Measurements from ENCODE around the gene TRUB2. TPM values are rescaled to one million over a fixed set of nuclear protein-coding genes. Genes with fewer than 3 reads are reported as not detected.

Gene TRUB2
- total RNA-seq, 1 experiment from 2014 or later, result 42.1 TPM

GRCh38 chr9:128361296-128361985, 39.2 kb upstream of the TRUB2 start:
- POLR2A ChIA-PET, result interaction anchor here (1.1 to 1.3 kb wide), 3 partner anchors 58 to 85 kb away, joined by 3 to 4 read pairs (median 3); partner anchors contain the start of genes GOLGA2 and SWI5
- no TSS peak for BruUV-seq (replicated peaks)
- Histone ChIP-seq H3K27me3 (ENCODE audit: insufficient read depth, low read length) (no peaks in the 10 kb centered on the region), H3K4me1 (ENCODE audit: control insufficient read depth in 1 of 2, insufficient read depth in 2 of 2, low read length in 2 of 2) (peaks cover 7 to 28% of the 10 kb centered on the region in 2 experiments; a peak in 3 of 4 replicates), H3K27ac (ENCODE audit: low read depth, low read length) (peak overlapping the region; percentile 29), H4K20me1 (ENCODE audit: insufficient read depth) (no peaks in the 10 kb centered on the region), H3K9me2 (ENCODE audit: insufficient read depth) (no peaks in the 10 kb centered on the region), H3K4me2 (ENCODE audit: low read length) (peak overlapping the region; percentile 73), H3K36me3 (ENCODE audit: control insufficient read depth in 1 of 2, insufficient read depth in 2 of 2, low read length in 2 of 2) (no peaks in the 10 kb centered on the region; a peak in 1 of 4 replicates), H3K9me3 (ENCODE audit: control insufficient read depth in 1 of 2, insufficient read depth in 1 of 2, low read depth in 1 of 2, low read length in 2 of 2) (no peaks in the 10 kb centered on the region), H3K79me2 (ENCODE audit: insufficient read depth, low read length) (no peaks in the 10 kb centered on the region), H3K4me3 (replicated peaks in 1 of 2; ENCODE audit: low read depth in 1 of 2, low read length in 2 of 2) (peak overlapping the region in 1 of 2 experiments; percentile 33; a peak in 1 of 4 replicates), H3K9ac (ENCODE audit: low read length) (peak overlapping the region; percentile 14), H2AFZ (ENCODE audit: low read depth, low read length, poor library complexity, severe bottlenecking) (no peak overlapping the region)
- ATAC-seq (peak; percentile 43), DNase-seq (ENCODE audit: low read depth, low spot score) (no peak)
- RAD21 ChIA-PET (ENCODE audit: low non-redundant PET in 1 of 2, low total read pairs in 2 of 2, uncharacterized antibody in 2 of 2, unreplicated experiment in 2 of 2), result interaction anchor here (0.5 to 1.4 kb wide), 5 partner anchors 9 to 233 kb away, joined by 3 to 8 read pairs (median 4); partner anchors contain the start of genes CERCAM (in 1 of the 2) and URM1 (in 1 of the 2)
- CTCF ChIA-PET, result interaction anchor here (1.1 to 4.6 kb wide), 11 partner anchors 10 to 274 kb away, joined by 4 to 33 read pairs (median 7); partner anchors contain the start of genes CERCAM and URM1
- TF ChIP-seq SP1 (IDR thresholded peaks at IDR 0.05; ENCODE audit: low read depth) (no peak), SRF (IDR thresholded peaks at IDR 0.05; ENCODE audit: low read depth) (no peak), POLR2A (IDR thresholded peaks at IDR 0.05; ENCODE audit: borderline replicate concordance, extremely low read depth, insufficient read depth, insufficient read length) (no peak), YY1 (IDR thresholded peaks at IDR 0.05; ENCODE audit: extremely low read depth, insufficient replicate concordance, low read depth, low read length) (no peak), JUND (IDR thresholded peaks at IDR 0.05) (no peak), ZFX (IDR thresholded peaks at IDR 0.05) (no peak), CTCF (IDR thresholded peaks at IDR 0.05 in 2 of 3, conservative IDR thresholded peaks at IDR 0.05 in 1 of 3; ENCODE audit: borderline replicate concordance in 1 of 3, insufficient read depth in 1 of 3, low read depth in 2 of 3, low read length in 2 of 3) (no peak), TCF7L2 (IDR thresholded peaks at IDR 0.05; ENCODE audit: borderline replicate concordance, extremely low read depth, insufficient read depth, insufficient read length) (no peak), CEBPB (IDR thresholded peaks at IDR 0.05; ENCODE audit: low read depth) (no peak), ELF1 (IDR thresholded peaks at IDR 0.05; ENCODE audit: borderline replicate concordance, low read depth) (no peak)
- intact Hi-C loops (cut with micrococcal nuclease), result no loop called here

Data from HCT116 (cell line).